HK-2 (cell line): ENCODE data around the gene RPTN.
A peak's percentile ranks its signal among the peaks of the same experiment; 100 is the strongest.

Experiments used
- DNase-seq: peaks from one replicate; pipeline ENCODE4 v3.0.0-alpha.2; 2018; ENCODE audit not compliant: unreplicated experiment

RPTN gene

DNA sequence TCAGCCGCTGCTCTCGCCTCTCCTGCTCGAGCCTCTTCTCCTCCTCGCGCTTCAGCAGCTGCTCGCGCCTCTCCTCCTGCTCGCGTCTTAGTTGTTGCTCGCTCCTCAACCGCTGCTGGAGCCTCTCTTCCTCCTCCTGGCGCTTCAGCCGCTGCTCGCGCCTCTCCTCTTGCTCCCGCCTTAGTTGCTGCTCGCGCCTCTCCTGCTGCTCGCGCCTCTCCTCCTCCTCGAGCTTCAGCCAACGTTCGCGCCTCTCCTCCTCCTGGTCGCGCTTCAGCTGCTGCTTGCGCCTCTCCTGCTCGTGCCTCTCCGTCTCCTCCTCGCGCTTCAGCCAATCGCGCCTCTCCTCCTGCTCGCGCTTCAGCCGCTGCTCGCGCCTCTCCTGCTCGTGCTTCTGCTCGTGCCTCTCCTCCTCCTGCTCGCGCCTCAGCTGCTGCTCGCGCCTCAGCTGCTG, 47.5 kb downstream of the RPTN start:
- DNase-seq = peak; percentile 50

DNA sequence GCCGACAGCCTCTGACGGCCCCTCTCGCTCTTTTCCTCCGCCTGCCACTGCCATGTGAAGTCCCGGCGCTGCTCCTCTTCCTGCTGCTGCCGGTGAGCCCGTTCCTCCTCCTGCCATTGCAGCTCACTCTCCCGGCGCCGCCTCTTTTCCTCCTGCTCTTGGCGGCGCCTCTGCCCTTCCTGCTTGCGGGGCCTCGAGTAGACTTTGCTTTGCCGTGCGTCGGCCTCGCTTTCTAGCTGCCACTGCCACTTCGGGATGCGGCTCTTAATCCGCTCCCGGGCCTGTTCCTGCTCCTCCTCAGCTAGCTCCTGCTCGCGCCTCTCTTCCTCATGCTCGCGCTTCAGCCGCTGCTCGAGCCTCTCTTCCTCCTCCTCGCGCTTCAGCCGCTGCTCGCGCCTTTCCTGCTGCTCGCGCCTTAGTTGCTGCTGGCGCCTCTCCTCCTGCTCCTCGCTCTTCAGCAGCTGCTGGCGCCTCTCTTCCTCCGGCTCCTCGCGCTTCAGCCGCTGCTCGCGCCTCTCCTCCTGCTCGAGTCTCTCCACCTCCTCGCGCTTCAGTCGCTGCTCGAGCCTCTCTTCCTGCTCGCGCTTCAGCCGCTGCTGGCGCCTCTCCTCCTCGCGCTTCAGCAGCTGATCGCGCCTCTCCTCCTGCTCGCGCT, 48.0 kb downstream of the RPTN start:
- DNase-seq = peak; percentile 57

DNA sequence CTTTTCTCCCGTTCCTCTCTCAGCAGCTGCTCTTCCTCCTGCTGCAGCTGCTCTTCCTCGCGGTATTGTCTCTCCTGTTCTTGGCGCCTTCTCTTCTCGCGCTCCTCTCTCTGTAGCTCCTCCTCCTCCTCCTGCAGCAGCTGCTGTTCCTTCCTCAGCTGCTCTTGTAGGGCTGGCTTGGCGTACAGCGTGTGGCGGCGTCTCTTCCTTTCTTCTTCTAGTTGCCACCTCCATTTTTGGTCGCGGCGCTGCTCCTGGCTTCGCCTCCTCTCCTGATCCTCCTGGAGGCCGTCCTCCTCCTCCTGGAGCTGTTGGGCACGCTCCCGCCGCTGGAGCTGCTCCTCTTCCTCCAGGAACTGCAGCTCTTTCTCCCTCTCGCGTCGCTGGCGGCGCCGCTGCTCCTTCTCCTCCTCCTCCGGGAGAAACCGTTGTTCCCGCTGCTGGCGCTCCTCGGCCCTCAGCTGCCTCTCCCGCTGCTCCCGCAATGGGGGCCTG, 48.6 kb downstream of the RPTN start:
- DNase-seq = no peak

DNA sequence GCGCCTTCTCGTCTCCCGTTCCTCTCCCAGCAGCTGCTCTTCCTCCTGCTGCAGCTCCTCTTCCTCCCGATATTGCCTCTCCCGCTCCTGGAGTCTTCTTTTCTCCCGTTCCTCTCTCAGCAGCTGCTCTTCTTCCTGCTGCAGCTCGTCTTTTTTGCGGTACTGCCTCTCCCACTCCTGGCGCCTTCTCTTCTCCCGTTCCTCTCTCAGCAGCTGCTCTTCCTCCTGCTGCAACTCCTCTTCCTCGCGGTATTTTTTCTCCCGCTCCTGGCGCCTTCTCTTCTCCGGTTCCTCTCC, 49.1 kb downstream of the RPTN start:
- DNase-seq = no peak

DNA sequence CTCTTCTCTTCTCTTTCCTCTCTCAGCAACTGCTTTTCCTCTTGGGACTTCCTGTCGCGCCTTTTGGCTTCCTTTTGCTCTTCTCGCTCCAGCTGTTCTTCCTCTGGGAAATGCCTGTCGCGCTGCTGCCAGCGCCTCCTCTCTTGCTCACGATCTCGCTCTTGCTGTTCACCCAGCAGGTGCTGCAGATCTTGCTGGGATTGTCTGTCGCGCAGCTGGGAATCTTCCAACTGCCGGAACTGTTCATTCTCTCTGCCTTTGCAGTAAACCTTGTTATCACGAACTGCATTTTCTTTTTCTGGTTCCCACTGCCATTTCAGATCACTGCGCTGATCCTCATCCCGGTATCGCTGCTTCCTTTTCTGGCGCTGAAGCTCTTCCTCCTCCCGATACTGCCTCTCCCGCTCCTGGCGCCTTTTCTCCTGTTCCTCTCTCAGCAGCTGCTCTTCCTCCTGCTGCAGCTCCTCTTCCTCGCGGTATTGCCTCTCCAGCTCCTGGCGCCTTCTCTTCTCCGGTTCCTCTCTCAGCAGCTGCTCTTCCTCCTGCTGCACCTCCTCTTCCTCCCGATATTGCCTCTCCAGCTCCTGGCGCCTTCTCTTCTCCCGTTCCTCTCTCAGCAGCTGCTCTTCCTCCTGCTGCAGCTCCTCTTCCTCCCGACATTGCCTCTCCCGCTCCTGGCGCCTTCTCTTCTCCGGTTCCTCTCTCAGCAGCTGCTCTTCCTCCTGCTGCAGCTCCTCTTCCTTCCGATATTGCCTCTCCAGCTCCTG, 49.6 kb downstream of the RPTN start:
- DNase-seq = no peak

DNA sequence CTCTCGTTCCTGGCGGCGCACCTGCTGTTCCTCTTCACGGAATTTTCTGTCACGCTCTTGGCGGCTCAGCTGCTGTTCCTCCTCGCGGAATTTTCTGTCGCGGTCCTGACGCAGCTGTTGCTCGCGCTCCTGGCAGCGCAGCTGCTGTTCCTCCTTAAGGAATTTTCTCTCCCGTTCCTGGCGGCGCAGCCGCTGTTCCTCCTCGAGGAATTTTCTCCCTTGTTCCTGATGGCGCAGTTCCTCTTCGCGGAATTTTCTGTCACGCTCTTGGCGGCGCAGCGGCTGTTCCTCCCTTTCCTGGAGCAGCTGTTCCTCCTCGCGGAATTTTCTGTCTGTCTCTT, 50.2 kb downstream of the RPTN start:
- DNase-seq = no peak

DNA sequence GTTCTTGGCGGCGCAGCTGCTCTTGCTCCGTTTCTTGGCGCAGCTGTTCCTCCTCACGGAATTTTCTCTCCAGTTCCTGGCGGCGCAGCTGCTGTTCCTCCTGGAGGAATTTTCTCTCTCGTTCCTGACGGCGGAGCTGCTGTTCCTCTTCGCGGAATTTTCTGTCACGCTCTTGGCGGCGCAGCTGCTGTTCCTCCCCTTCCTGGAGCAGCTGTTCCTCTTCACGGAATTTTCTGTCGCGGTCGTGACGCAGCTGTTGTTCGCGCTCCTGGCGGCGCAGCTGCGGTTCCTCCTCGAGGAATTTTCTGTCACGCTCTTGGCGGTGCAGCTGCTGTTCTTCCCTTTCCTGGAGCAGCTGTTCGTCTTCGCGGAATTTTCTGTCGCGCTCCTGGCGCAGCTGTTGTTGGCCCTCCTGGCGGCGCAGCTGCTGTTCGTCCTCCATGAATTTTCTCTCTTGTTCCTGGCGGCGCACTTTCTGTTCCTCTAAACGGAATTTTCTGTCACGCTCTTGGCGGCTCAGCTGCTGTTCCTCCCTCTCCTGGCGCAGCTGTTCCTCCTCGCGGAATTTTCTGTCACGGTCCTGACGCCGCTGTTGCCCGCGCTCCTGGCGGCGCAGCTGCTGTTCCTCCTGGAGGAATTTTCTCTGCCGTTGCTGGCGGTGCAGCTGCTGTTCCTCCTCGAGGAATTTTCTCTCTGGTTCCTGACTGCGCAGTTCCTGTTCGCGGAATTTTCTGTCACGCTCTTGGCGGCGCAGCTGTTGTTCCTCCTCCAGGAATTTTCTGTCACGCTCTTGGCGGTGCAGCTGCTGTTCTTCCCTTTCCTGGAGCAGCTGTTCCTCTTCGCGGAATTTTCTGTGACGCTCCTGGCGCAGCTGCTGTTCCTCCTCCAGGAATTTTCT, 50.8 kb downstream of the RPTN start:
- DNase-seq = no peak

DNA sequence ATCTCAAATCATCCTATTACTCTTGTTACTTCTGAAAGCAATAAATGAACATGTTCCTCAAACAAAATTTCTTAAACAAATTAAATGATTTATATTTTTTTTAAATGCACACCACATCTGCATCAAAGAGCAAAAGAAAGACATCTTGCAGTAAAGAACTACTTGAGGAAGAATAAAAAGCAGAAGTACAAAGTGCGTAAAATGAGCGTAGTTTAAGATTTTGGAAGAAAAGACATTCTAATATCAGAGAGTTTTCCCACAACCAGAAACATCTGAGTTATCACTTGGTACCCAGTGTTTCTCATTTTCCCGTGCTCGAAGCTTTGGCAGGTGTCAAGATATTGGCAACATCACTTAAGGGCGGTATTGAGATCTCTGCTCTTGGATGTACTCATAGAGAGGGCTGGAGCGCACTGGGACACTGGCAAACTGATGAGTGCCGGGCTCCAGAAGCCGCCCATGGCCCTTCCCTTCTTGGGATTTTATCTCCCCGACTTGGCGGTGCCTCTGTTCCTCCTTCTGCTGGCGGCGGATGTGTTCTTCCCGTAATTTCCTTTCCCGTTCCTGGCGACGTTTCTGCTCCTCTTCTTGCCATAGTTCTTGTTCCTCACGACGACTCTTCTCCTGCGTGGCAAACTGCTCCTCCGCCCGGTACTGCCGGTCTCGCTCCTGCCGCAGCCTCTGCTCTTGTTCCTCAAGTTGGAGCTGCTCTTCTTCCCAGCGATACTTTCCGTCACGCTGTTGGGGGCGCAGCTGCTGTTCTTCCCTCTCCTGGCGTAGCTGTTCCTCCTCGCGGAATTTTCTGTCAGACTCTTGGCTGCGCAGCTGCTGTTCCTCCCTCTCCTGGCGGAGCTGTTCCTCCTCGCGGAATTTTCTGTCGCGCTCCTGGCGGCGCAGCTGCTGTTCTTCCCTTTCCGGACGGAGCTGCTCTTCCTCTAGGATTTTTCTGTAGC, 51.7 kb downstream of the RPTN start:
- DNase-seq = no peak

DNA sequence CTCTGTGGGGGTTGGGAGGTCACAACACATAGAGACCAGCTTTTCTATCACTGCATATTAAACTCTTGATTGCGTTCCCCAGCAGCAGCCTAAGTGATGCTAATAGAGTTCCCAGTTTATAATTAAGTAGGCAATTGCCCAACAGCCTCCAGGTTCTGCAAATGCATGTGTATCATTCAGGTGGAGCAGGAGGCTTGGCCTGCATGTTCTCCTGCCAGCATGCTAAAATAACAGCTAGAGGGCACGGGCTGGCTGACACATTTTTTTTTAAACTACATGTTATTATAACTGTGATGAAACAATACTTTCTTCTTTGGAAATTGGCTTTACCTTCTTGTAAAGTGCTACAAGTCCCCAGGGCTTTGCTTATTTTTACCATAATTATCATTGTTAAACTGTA, 54.2 kb downstream of the RPTN start:
- no peak for DNase-seq
